OCI-LY7 (cell line): Measurements from ENCODE around the gene AADACL3. TPM values are rescaled to one million over a fixed set of nuclear protein-coding genes. Genes with fewer than 3 reads are reported as not detected.
"Not testable (repeated sequence)": the region's sequence is repeated elsewhere in the genome, so short reads cannot be mapped to it uniquely, and the experiment has no call there.

Source experiments
- BruUV-seq: library from RNA; stranded (reverse); fragments of 400-500 nt; replicated peaks from 2 replicates; lab custom pipeline; 2021; lab: Mats Ljungman, UMichigan
- CTCF ChIA-PET: fragments of 300-600 bp; sonication (Branson Sonifier 250); formaldehyde crosslinking; loops from one replicate; lab custom pipeline; 2022; ENCODE audit warnings: antibody characterized with exemption; ENCODE audit not compliant: unreplicated experiment; lab: Charles Lee
- POLR2A ChIA-PET: fragments of 300-600 bp; sonication (Branson Sonifier 250); formaldehyde crosslinking; loops from one replicate; lab custom pipeline; 2022; ENCODE audit warnings: antibody characterized with exemption; lab: Charles Lee
- DNase-seq: peaks from one replicate; pipeline ENCODE4 v3.0.0-alpha.2; 2015; ENCODE audit warnings: low spot score
- H2AFZ ChIP-seq: fragments of 200-600 bp; sonication (generic), shearing (Covaris generic); 2 replicates; pipeline ENCODE4 v1.6.1; 2014; ENCODE audit warnings: mild to moderate bottlenecking, antibody characterized with exemption, low read length, moderate library complexity
- H3K27ac ChIP-seq: fragments of 200-600 bp; sonication (generic); 2 replicates; pipeline ENCODE4 v1.5.1; 2014; ENCODE audit warnings: mixed run types, low read depth, mild to moderate bottlenecking, moderate library complexity, low read length, inconsistent platforms; ENCODE audit not compliant: poor library complexity, severe bottlenecking
- H3K36me3 ChIP-seq: fragments of 200-600 bp; sonication (generic); 2 replicates; pipeline ENCODE4 v1.6.1; 2014; ENCODE audit warnings: mild to moderate bottlenecking, antibody characterized with exemption, low read length, moderate library complexity, mixed read lengths; ENCODE audit not compliant: insufficient read depth
- H3K4me1 ChIP-seq: fragments of 200-600 bp; sonication (generic); 2 replicates; pipeline ENCODE4 v1.5.1; 2014; ENCODE audit warnings: mild to moderate bottlenecking, low read length; ENCODE audit not compliant: insufficient read depth, poor library complexity, severe bottlenecking
- H3K4me2 ChIP-seq: fragments of 200-600 bp; sonication (generic); 2 replicates; pipeline ENCODE4 v1.6.1; 2014; ENCODE audit warnings: mild to moderate bottlenecking, low read length
- H3K4me3 ChIP-seq: fragments of 200-600 bp; sonication (generic); 2 replicates; pipeline ENCODE4 v1.5.1; 2014; ENCODE audit warnings: mild to moderate bottlenecking, low read depth, low read length; ENCODE audit not compliant: poor library complexity, severe bottlenecking
- H3K79me2 ChIP-seq: fragments of 200-600 bp; sonication (generic); 2 replicates; pipeline ENCODE4 v1.6.1; 2016; ENCODE audit warnings: low read depth, mild to moderate bottlenecking, low read length, moderate library complexity, mixed read lengths; ENCODE audit not compliant: insufficient read depth
- H3K9me2 ChIP-seq: fragments of 200-600 bp; sonication (generic); 2 replicates; pipeline ENCODE4 v1.6.1; 2016; ENCODE audit warnings: mild to moderate bottlenecking, low read length, mixed read lengths; ENCODE audit not compliant: insufficient read depth
- H3K9me3 ChIP-seq: fragments of 200-600 bp; sonication (generic); 2 replicates; pipeline ENCODE4 v1.6.1; 2014; ENCODE audit warnings: mild to moderate bottlenecking, mixed run types, low read length, mixed read lengths
- H4K20me1 ChIP-seq: fragments of 200-600 bp; sonication (generic); 2 replicates; pipeline ENCODE4 v1.6.1; 2014; ENCODE audit warnings: mild to moderate bottlenecking, antibody characterized with exemption, low read length, moderate library complexity, mixed read lengths; ENCODE audit not compliant: insufficient read depth
- EZH2phosphoT487 ChIP-seq: fragments of 200-600 bp; sonication (generic); IDR thresholded peaks from 2 replicates; pipeline ENCODE4 v1.6.1; 2018; ENCODE audit warnings: low read depth, borderline replicate concordance, mild to moderate bottlenecking, mixed run types, antibody characterized with exemption, low read length, moderate library complexity, mixed read lengths
- intact Hi-C: fragments of 100-400 bp; cut with micrococcal nuclease; formaldehyde crosslinking; loops from one replicate; pipeline ENCODE4 v1.10.0; 2022; ENCODE audit not compliant: unreplicated experiment
- total RNA-seq, 2 experiments: library from RNA; depleted of rRNA in 1 of 2; stranded (reverse); fragments of >200 nt in 1 of 2; shearing (Covaris generic) in 1 of 2; gene quantifications; 2 replicates each; pipeline ENCODE4 v1.2.3, GENCODE V29; 2014 to 2022
- TF ChIP-seq, protein P1 (sequence below): fragments of 200-600 bp; sonication (generic); conservative IDR thresholded peaks from 2 replicates; pipeline ENCODE4 v1.5.1; 2014; ENCODE audit warnings: mild to moderate bottlenecking, antibody characterized with exemption, low read length, moderate library complexity, mixed read lengths

The AADACL3 gene
- total RNA-seq, 2 experiments from 2014 or later, result not detected

GRCh38 chr1:12728391-12728790 is 12.5 kb downstream of the AADACL3 start:
- CTCF ChIA-PET, result no interaction called here
- no peaks in the 10 kb centered on the region for H3K79me2 ChIP-seq
- no peaks in the 10 kb centered on the region for H3K9me3 ChIP-seq
- DNase-seq, result no peak
- BruUV-seq, result no TSS peak
- TF ChIP-seq, protein P1, sequence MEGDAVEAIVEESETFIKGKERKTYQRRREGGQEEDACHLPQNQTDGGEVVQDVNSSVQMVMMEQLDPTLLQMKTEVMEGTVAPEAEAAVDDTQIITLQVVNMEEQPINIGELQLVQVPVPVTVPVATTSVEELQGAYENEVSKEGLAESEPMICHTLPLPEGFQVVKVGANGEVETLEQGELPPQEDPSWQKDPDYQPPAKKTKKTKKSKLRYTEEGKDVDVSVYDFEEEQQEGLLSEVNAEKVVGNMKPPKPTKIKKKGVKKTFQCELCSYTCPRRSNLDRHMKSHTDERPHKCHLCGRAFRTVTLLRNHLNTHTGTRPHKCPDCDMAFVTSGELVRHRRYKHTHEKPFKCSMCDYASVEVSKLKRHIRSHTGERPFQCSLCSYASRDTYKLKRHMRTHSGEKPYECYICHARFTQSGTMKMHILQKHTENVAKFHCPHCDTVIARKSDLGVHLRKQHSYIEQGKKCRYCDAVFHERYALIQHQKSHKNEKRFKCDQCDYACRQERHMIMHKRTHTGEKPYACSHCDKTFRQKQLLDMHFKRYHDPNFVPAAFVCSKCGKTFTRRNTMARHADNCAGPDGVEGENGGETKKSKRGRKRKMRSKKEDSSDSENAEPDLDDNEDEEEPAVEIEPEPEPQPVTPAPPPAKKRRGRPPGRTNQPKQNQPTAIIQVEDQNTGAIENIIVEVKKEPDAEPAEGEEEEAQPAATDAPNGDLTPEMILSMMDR, result no peak
- TF ChIP-seq EZH2phosphoT487, result no peak
- no peak overlapping the region for H3K4me3 ChIP-seq
- H4K20me1 ChIP-seq, result no peaks in the 10 kb centered on the region
- H3K4me1 ChIP-seq, result no peaks in the 10 kb centered on the region
- H3K9me2 ChIP-seq, result no peaks in the 10 kb centered on the region
- no peak overlapping the region for H3K4me2 ChIP-seq
- H2AFZ ChIP-seq, result no peak overlapping the region
- intact Hi-C loops, result no loop called here
- POLR2A ChIA-PET, result no interaction called here
- H3K36me3 ChIP-seq, result no peaks in the 10 kb centered on the region
- H3K27ac ChIP-seq, result no peak overlapping the region

GRCh38 chr1:12730156-12730555 is 14.2 kb downstream of the AADACL3 start:
- no peaks in the 10 kb centered on the region for H3K79me2 ChIP-seq
- intact Hi-C loops, result no loop called here
- CTCF ChIA-PET, result no interaction called here
- H3K27ac ChIP-seq, result no peak overlapping the region
- POLR2A ChIA-PET, result no interaction called here
- H3K4me3 ChIP-seq, result no peak overlapping the region
- H3K4me1 ChIP-seq, result no peaks in the 10 kb centered on the region
- no TSS peak for BruUV-seq
- H3K4me2 ChIP-seq, result no peak overlapping the region
- H3K36me3 ChIP-seq, result no peaks in the 10 kb centered on the region
- H4K20me1 ChIP-seq, result no peaks in the 10 kb centered on the region
- H3K9me3 ChIP-seq, result no peaks in the 10 kb centered on the region
- H3K9me2 ChIP-seq, result no peaks in the 10 kb centered on the region
- no peak for DNase-seq
- TF ChIP-seq EZH2phosphoT487, result no peak
- TF ChIP-seq, protein P1, result no peak
- H2AFZ ChIP-seq, result no peak overlapping the region

DNA sequence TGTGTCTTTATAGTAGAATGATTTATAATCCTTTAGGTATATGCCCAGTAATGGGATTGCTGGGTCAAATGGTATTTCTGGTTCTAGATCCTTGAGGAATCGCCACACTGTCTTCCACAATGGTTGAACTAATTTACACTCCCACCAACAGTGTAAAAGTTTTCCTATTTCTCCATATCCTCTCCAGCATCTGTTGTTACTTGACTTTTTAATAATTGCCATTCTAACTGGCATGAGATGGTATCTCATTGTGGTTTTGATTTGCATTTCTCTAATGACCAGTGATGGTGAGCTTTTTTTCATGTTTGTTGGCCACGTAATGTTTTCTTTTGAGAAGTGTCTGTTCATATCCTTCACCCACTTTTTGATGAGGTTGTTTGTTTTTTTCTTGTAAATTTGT is 15.2 kb downstream of the AADACL3 start:
- H3K4me1 ChIP-seq, BruUV-seq, H3K9me2 ChIP-seq, H3K9me3 ChIP-seq, DNase-seq, H3K4me2 ChIP-seq, POLR2A ChIA-PET, H3K36me3 ChIP-seq, intact Hi-C loops, H4K20me1 ChIP-seq, H3K79me2 ChIP-seq, CTCF ChIA-PET, H3K27ac ChIP-seq, H2AFZ ChIP-seq, H3K4me3 ChIP-seq: not testable (repeated sequence)
